Effector memory CD4-positive, alpha-beta T cell (primary cell): ENCODE results near the gene UNC5C.

Source experiments
- DNase-seq, 3 donors: peaks; one replicate each; pipeline ENCODE4 v3.0.0-alpha.2; 2020
- H3K27ac ChIP-seq: 2 replicates; pipeline ENCODE4 v1.7.0; 2013; ENCODE audit warnings: mild to moderate bottlenecking, low read length, moderate library complexity; ENCODE audit not compliant: insufficient read depth, poor library complexity, severe bottlenecking
- H3K27me3 ChIP-seq: replicated peaks from 2 replicates; pipeline ENCODE4 v1.7.0; 2013; ENCODE audit warnings: mild to moderate bottlenecking, low read length; ENCODE audit not compliant: insufficient read depth, control insufficient read depth, poor library complexity, severe bottlenecking
- H3K36me3 ChIP-seq: 2 replicates; pipeline ENCODE4 v1.7.0; 2013; ENCODE audit warnings: mild to moderate bottlenecking, low read length, moderate library complexity; ENCODE audit not compliant: control insufficient read depth, insufficient read depth
- H3K4me1 ChIP-seq: 2 replicates; pipeline ENCODE4 v1.7.0; 2013; ENCODE audit warnings: low read length, mild to moderate bottlenecking; ENCODE audit not compliant: control insufficient read depth, insufficient read depth, poor library complexity, severe bottlenecking
- H3K4me3 ChIP-seq: 2 replicates; pipeline ENCODE4 v1.7.0; 2013; ENCODE audit warnings: low read length, low read depth, mild to moderate bottlenecking; ENCODE audit not compliant: insufficient read depth, poor library complexity, severe bottlenecking
- H3K9me3 ChIP-seq: 2 replicates; pipeline ENCODE4 v1.7.0; 2013; ENCODE audit warnings: mild to moderate bottlenecking, low read length, moderate library complexity; ENCODE audit not compliant: control insufficient read depth

The UNC5C gene

GRCh38 chr4:95204267-95204844 is 344.4 kb downstream of the UNC5C start:
- no peak for DNase-seq
- Histone ChIP-seq H3K4me1 (no peaks in the 10 kb centered on the region), H3K36me3 (no peaks in the 10 kb centered on the region), H3K4me3 (no peak overlapping the region), H3K27me3 (no peaks in the 10 kb centered on the region), H3K27ac (no peak overlapping the region), H3K9me3 (no peaks in the 10 kb centered on the region)

GRCh38 chr4:95198961-95199360 is 349.8 kb downstream of the UNC5C start:
- DNase-seq: no peak
- Histone ChIP-seq H3K4me3 (no peak overlapping the region), H3K4me1 (no peaks in the 10 kb centered on the region), H3K27me3 (no peaks in the 10 kb centered on the region), H3K36me3 (no peaks in the 10 kb centered on the region), H3K9me3 (no peaks in the 10 kb centered on the region), H3K27ac (no peak overlapping the region)

- no peak for DNase-seq
- Histone ChIP-seq H3K4me1 (no peaks in the 10 kb centered on the region), H3K36me3 (no peaks in the 10 kb centered on the region), H3K9me3 (no peaks in the 10 kb centered on the region), H3K27me3 (no peaks in the 10 kb centered on the region), H3K27ac (no peak overlapping the region), H3K4me3 (no peak overlapping the region)
These were observed 351.4 kb downstream of the UNC5C start for GRCh38 chr4:95197353-95197752.

- H3K36me3 ChIP-seq: no peaks in the 10 kb centered on the region
- no peak overlapping the region for H3K27ac ChIP-seq
- DNase-seq: no peak
- H3K4me3 ChIP-seq: no peak overlapping the region
- no peaks in the 10 kb centered on the region for H3K9me3 ChIP-seq
- no peaks in the 10 kb centered on the region for H3K27me3 ChIP-seq
- H3K4me1 ChIP-seq: peaks cover 6% of the 10 kb centered on the region
These were observed 355.2 kb downstream of the UNC5C start for GRCh38 chr4:95193391-95194224.

GRCh38 chr4:95191537-95191936 is 357.2 kb downstream of the UNC5C start:
- no peak for DNase-seq
- Histone ChIP-seq H3K4me3 (no peak overlapping the region), H3K36me3 (no peaks in the 10 kb centered on the region), H3K27me3 (no peaks in the 10 kb centered on the region), H3K9me3 (no peaks in the 10 kb centered on the region), H3K4me1 (peaks cover 6% of the 10 kb centered on the region), H3K27ac (no peak overlapping the region)

- Histone ChIP-seq H3K4me1 (peaks cover 6% of the 10 kb centered on the region), H3K4me3 (no peak overlapping the region), H3K27ac (no peak overlapping the region), H3K9me3 (no peaks in the 10 kb centered on the region), H3K27me3 (no peaks in the 10 kb centered on the region), H3K36me3 (no peaks in the 10 kb centered on the region)
- DNase-seq: no peak
These were observed 357.9 kb downstream of the UNC5C start for GRCh38 chr4:95190751-95191436.

GRCh38 chr4:95188701-95189370 is 359.9 kb downstream of the UNC5C start:
- Histone ChIP-seq H3K4me1 (peaks cover 6% of the 10 kb centered on the region), H3K27ac (peak overlapping the region; percentile 20), H3K36me3 (no peaks in the 10 kb centered on the region), H3K4me3 (no peak overlapping the region), H3K9me3 (no peaks in the 10 kb centered on the region), H3K27me3 (no peaks in the 10 kb centered on the region)
- no peak for DNase-seq

GRCh38 chr4:95186666-95187065 is 362.1 kb downstream of the UNC5C start:
- no peak for DNase-seq
- H3K27ac ChIP-seq: no peak overlapping the region
- H3K4me1 ChIP-seq: peaks cover 6% of the 10 kb centered on the region
- H3K36me3 ChIP-seq: no peaks in the 10 kb centered on the region
- H3K9me3 ChIP-seq: no peaks in the 10 kb centered on the region
- no peaks in the 10 kb centered on the region for H3K27me3 ChIP-seq
- H3K4me3 ChIP-seq: no peak overlapping the region

- Histone ChIP-seq H3K36me3 (no peaks in the 10 kb centered on the region), H3K4me1 (peaks cover 2% of the 10 kb centered on the region), H3K4me3 (no peak overlapping the region), H3K27me3 (no peaks in the 10 kb centered on the region), H3K27ac (no peak overlapping the region), H3K9me3 (no peaks in the 10 kb centered on the region)
- DNase-seq: no peak
These were observed 364.9 kb downstream of the UNC5C start for GRCh38 chr4:95183656-95184408.
